ENCODE results near the gene SLC25A34.

GRCh38 chr1:15747378-15747777 lies 11.3 kb downstream of the SLC25A34 start:
- TF ChIP-seq CTCF (tag by site-specific recombination; IDR thresholded peaks at IDR 0.05), result no peak
- TF ChIP-seq ZNF785 (tag by site-specific recombination; IDR thresholded peaks at IDR 0.05), result no peak
- no peak for TF ChIP-seq ZBTB1 (tag by site-specific recombination; IDR thresholded peaks at IDR 0.05)
- no peak for TF ChIP-seq ZNF660 (tag by site-specific recombination; IDR thresholded peaks at IDR 0.05)
- TF ChIP-seq ZNF311 (tag by site-specific recombination; IDR thresholded peaks at IDR 0.05; ENCODE audit: borderline replicate concordance), result no peak
- no peak for TF ChIP-seq ZNF416 (tag by site-specific recombination; IDR thresholded peaks at IDR 0.05)
- no peak for TF ChIP-seq ZFP37 (tag by site-specific recombination; IDR thresholded peaks at IDR 0.05)
- TF ChIP-seq YY1 (tag by site-specific recombination; IDR thresholded peaks at IDR 0.05), result no peak
- TF ChIP-seq ZSCAN30 (tag by site-specific recombination; IDR thresholded peaks at IDR 0.05), result no peak
- TF ChIP-seq ZNF175 (tag by site-specific recombination; IDR thresholded peaks at IDR 0.05), result no peak
- no peak for TF ChIP-seq ZNF174 (tag by site-specific recombination; IDR thresholded peaks at IDR 0.05)

Data from HEK293 (cell line).